Suppressor macrophage treated with lipopolysaccharide for 1 hour (primary cell): ENCODE results near the gene PTPRN2.
A peak's percentile ranks its signal among the peaks of the same experiment; 100 is the strongest.
"Not testable (repeated sequence)": the region's sequence is repeated elsewhere in the genome, so short reads cannot be mapped to it uniquely, and the experiment has no call there.

ENCODE experiments used
- DNase-seq, 3 donors: peaks; one replicate each; pipeline ENCODE4 v3.0.0-alpha.2; 2020 to 2022

The PTPRN2 gene

GRCh38 chr7:158458096-158458495 is 129.5 kb downstream of the PTPRN2 start:
- no peak for DNase-seq

- DNase-seq, result not testable (repeated sequence)
Measured at GRCh38 chr7:158457586-158457985, 130.0 kb downstream of the PTPRN2 start.

- no peak for DNase-seq
Measured at GRCh38 chr7:158454631-158455030, 133.0 kb downstream of the PTPRN2 start.

- DNase-seq, result no peak
Measured at GRCh38 chr7:158453663-158454062, 134.0 kb downstream of the PTPRN2 start.

- DNase-seq, result no peak
Measured at GRCh38 chr7:158452331-158452730, 135.3 kb downstream of the PTPRN2 start.

GRCh38 chr7:158450476-158451124 is 137.0 kb downstream of the PTPRN2 start:
- no peak for DNase-seq

- DNase-seq, result no peak
Measured at GRCh38 chr7:158449942-158450341, 137.7 kb downstream of the PTPRN2 start.

GRCh38 chr7:158449266-158449665 is 138.4 kb downstream of the PTPRN2 start:
- DNase-seq, result no peak

GRCh38 chr7:158448430-158449100 is 139.1 kb downstream of the PTPRN2 start:
- no peak for DNase-seq

- DNase-seq, result no peak
Measured at GRCh38 chr7:158447506-158448171, 140.0 kb downstream of the PTPRN2 start.

GRCh38 chr7:158447151-158447505 is 140.5 kb downstream of the PTPRN2 start:
- DNase-seq, result no peak

- no peak for DNase-seq
Measured at GRCh38 chr7:158446706-158447105, 140.9 kb downstream of the PTPRN2 start.

GRCh38 chr7:158446281-158446680 is 141.3 kb downstream of the PTPRN2 start:
- no peak for DNase-seq

- DNase-seq, result no peak
Measured at GRCh38 chr7:158445421-158446175, 142.0 kb downstream of the PTPRN2 start.

GRCh38 chr7:158444501-158445420 is 142.9 kb downstream of the PTPRN2 start:
- no peak for DNase-seq

GRCh38 chr7:158443688-158444483 is 143.7 kb downstream of the PTPRN2 start:
- DNase-seq, result no peak

GRCh38 chr7:158443014-158443687 is 144.5 kb downstream of the PTPRN2 start:
- no peak for DNase-seq

GRCh38 chr7:158442260-158442659 is 145.4 kb downstream of the PTPRN2 start:
- peak in 1 of 3 donors; percentile 6 for DNase-seq

- no peak for DNase-seq
Measured at GRCh38 chr7:158439035-158439434, 148.6 kb downstream of the PTPRN2 start.
